Colonic mucosa (tissue), 4 donors: ENCODE results near the gene ADGRA1. TPM values are rescaled to one million over a fixed set of nuclear protein-coding genes. Genes with fewer than 3 reads are reported as not detected.

Source experiments
- DNase-seq: peaks from one replicate; pipeline ENCODE4 v3.0.0-alpha.2; 2020
- H3K27ac ChIP-seq: fragments of 200-600 bp; one replicate; pipeline ENCODE4 v1.8.0; 2021
- H3K27me3 ChIP-seq: fragments of 200-600 bp; one replicate; pipeline ENCODE4 v1.8.0; 2021
- H3K36me3 ChIP-seq: fragments of 200-600 bp; one replicate; pipeline ENCODE4 v1.8.0; 2021
- H3K4me1 ChIP-seq: fragments of 200-600 bp; one replicate; pipeline ENCODE4 v1.8.0; 2021; ENCODE audit warnings: mild to moderate bottlenecking
- H3K4me3 ChIP-seq: fragments of 200-600 bp; one replicate; pipeline ENCODE4 v1.8.0; 2021
- H3K9ac ChIP-seq, 2 donors: one replicate each; pipeline ENCODE4 v1.7.0; 2013; ENCODE audit warnings: control low read depth in 2 of 2, low read depth in 2 of 2, low read length in 2 of 2
- H3K9me3 ChIP-seq: fragments of 200-600 bp; one replicate; pipeline ENCODE4 v1.8.0; 2021
- intact Hi-C: fragments of 100-400 bp; cut with DNase I; formaldehyde crosslinking; loops from one replicate; pipeline ENCODE4 v1.14.1; 2022
- total RNA-seq, 2 donors: library from RNA; stranded (reverse); fragmentation: NEBNext Ultra II Directional in 1 of 2; extraction: Animal tissue kit (Norgen Biotek cat#: 25700) in 1 of 2; gene quantifications; one replicate each; pipeline ENCODE4 v1.2.1, GENCODE V29; 2021
- TF ChIP-seq, protein P1 (sequence below): fragments of 200-600 bp; IDR thresholded peaks from one replicate; pipeline ENCODE4 v1.8.0; 2022; ENCODE audit warnings: antibody characterized with exemption, mild to moderate bottlenecking
- donor health status: healthy.
- donor health status: DM: no; HTN: no; CAD: no.
- donor health status: DM: no; HTN: no; CAD: no.

The ADGRA1 gene
- total RNA-seq, 2 donors from 2014 or later, result not detected

DNA sequence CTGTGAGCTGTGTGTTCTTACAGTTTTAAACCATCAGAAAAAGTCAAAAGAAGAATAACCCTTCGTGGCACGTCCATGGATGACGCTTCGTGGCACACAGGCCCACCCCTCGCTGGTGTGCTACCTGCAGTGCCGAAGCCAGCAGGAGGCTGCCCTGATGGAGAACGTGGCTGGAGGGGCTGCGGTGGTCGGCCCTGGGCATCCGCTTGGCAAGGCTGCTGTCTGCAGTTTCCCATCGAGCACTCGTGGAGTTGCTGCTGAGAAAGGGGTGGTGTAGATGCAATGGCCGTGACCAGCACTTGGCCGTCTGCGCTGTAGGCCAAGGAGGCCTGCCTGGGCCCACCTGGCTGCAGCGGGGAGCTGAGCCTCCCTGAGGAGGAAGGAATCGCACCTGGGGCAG, 3.2 kb upstream of the ADGRA1 start:
- intact Hi-C loops, result no loop called here

DNA sequence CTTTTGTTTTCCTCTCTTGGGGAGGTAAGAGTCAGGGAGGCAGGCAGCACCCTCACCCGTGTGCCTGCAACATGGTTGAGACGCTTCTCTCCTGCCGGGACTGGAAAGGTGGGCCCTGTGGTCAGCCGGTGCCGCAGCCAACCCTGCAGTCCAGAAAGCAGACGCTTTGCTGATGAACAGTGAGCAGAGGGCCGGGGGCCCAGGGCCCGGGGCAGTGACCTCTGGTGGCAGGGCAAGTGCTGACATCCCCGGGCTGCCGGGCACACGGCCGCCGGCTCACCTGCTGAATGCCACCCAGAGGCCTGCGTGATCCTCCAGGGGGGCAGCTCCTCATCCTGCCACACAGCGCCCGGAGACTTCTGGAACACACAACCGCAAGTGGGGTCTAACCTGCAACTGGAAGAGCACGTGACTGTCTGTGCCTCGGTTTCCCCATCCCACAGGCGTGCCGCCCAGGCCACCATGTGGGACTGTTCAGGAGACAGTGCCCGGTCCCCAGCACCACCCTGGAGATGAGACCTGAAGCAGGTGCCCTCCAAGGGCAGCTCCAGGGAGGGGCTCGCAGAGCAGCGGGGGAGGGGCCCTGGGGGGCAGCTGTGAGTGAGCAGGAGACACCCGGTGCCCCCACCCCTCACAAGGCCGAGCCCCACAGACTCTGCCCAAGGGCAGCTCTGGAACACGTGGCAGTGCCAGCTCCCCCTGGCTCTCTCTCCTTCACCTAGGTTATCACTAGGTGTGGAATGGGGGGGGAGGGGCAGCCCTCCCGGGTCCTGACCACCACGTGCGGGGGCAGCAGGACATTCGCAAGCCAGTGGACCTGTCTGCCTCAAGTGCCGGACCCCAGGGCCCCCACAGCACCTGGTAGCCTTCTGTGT, 2.2 kb upstream of the ADGRA1 start:
- H3K9ac ChIP-seq, result no peak overlapping the region
- no peak overlapping the region for H3K27ac ChIP-seq
- TF ChIP-seq, protein P1, sequence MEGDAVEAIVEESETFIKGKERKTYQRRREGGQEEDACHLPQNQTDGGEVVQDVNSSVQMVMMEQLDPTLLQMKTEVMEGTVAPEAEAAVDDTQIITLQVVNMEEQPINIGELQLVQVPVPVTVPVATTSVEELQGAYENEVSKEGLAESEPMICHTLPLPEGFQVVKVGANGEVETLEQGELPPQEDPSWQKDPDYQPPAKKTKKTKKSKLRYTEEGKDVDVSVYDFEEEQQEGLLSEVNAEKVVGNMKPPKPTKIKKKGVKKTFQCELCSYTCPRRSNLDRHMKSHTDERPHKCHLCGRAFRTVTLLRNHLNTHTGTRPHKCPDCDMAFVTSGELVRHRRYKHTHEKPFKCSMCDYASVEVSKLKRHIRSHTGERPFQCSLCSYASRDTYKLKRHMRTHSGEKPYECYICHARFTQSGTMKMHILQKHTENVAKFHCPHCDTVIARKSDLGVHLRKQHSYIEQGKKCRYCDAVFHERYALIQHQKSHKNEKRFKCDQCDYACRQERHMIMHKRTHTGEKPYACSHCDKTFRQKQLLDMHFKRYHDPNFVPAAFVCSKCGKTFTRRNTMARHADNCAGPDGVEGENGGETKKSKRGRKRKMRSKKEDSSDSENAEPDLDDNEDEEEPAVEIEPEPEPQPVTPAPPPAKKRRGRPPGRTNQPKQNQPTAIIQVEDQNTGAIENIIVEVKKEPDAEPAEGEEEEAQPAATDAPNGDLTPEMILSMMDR, result no peak
- no peaks in the 10 kb centered on the region for H3K9me3 ChIP-seq
- H3K27me3 ChIP-seq, result peaks cover 38% of the 10 kb centered on the region
- DNase-seq, result no peak
- no peak overlapping the region for H3K4me3 ChIP-seq
- intact Hi-C loops, result no loop called here
- H3K4me1 ChIP-seq, result no peaks in the 10 kb centered on the region
- H3K36me3 ChIP-seq, result no peaks in the 10 kb centered on the region

More for the DNA sequence above, 3.2 kb upstream of the ADGRA1 start:
- H3K9ac ChIP-seq, result no peak overlapping the region
- H3K27ac ChIP-seq, result no peak overlapping the region
- TF ChIP-seq, protein P1, result no peak
- H3K27me3 ChIP-seq, result peaks cover 38% of the 10 kb centered on the region
- no peaks in the 10 kb centered on the region for H3K4me1 ChIP-seq
- no peaks in the 10 kb centered on the region for H3K9me3 ChIP-seq
- no peaks in the 10 kb centered on the region for H3K36me3 ChIP-seq
- no peak for DNase-seq
- H3K4me3 ChIP-seq, result no peak overlapping the region

DNA sequence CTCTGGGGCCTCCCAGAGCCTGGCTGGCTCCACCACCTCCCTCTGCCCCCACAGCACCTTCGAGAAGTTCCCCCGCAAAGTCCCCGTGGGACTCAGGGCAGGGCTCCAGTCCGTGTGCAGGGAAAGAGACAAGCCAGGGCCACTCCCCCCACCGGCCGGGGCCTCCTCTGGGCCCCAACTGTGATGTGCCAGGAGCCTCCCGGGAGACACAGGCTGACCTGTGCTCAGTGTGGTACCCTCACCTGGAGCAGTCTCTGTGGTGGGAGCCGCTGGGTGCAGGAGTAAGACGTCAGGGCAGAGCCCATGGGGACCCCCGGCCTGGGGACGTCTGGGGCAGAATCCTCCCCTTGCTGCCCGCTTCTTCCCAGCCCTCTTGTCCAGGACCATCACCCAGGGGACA, 1.5 kb upstream of the ADGRA1 start:
- H3K36me3 ChIP-seq, result no peaks in the 10 kb centered on the region
- H3K27me3 ChIP-seq, result peaks cover 38% of the 10 kb centered on the region
- no peak for DNase-seq
- no peaks in the 10 kb centered on the region for H3K4me1 ChIP-seq
- H3K9me3 ChIP-seq, result no peaks in the 10 kb centered on the region
- no peak overlapping the region for H3K27ac ChIP-seq
- H3K9ac ChIP-seq, result no peak overlapping the region
- no peak overlapping the region for H3K4me3 ChIP-seq
- intact Hi-C loops, result no loop called here
- TF ChIP-seq, protein P1, result no peak

DNA sequence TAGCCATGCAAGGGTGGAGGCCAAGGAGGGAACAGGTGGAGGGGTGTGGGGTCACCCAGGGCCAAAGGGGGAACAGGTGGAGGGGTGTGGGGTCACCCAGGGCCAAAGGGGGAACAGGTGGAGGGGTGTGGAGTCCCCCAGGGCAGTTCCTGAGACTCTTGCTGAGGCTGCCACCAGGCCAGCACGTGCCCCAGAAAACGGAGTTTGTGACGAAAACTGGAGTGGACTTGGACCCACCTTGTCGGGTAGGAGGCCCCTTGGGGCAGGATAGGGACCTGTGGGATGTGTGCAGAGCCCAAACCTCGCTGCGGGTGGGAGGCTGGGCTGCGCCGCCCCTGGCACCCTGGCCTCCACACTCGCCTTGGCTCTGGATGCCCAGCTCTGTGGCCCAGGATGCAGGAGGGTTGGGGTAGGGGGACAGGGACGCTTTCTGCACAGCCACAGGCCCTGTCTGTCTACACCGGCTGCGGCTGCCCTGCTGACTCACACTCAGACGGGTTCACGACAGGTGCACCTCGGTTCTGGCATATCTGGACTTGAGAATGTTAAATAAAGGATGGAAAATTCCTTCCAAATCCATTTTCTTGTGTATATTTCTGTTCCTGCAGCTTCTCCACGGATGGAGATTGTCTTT, 562 bp upstream of the ADGRA1 start:
- Histone ChIP-seq H3K4me1 (no peaks in the 10 kb centered on the region), H3K9ac (no peak overlapping the region), H3K9me3 (no peaks in the 10 kb centered on the region), H3K27me3 (peaks cover 38% of the 10 kb centered on the region), H3K4me3 (no peak overlapping the region), H3K36me3 (no peaks in the 10 kb centered on the region), H3K27ac (no peak overlapping the region)
- TF ChIP-seq, protein P1, result no peak
- DNase-seq, result no peak
- intact Hi-C loops, result no loop called here

DNA sequence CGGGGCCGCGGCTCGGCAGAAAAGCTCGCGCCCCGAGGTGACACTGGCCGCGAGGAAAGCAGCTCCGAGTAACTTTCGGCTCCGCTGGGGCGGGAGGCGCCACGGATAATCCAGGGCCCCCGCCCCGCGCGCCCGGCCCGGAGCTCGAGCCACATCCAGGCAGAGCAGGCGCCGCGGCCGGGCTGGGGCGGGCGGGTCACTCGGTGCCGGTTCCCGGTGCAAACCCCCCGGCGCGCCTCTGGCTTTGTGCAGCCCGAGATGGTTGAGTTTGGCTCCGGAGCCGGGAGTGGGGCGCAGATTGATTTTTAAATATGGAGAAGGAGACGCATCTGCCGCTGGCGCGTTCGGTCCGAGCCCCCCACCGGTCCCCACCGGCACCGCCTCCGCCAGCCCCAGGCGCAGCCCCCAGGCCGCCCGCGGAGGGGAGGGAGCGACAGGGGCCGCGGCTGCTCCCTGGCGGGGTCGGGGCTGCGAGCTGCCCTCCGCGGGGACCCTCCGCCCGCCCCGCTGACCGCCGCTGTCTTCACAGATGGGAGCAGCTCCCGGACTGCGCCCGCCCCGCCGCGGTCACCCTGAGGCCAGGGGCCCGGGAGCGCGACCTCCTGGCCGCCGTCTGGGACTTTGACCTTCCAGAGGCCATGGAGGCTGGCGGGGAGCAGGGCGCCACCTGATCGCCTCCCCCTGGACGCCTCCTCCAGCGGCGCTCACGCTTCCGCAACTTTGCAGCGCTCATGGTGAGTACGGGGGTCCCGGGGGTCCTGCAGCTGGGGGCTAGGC, 643 bp downstream of the ADGRA1 start:
- H3K9me3 ChIP-seq, result no peaks in the 10 kb centered on the region
- no peak overlapping the region for H3K9ac ChIP-seq
- H3K36me3 ChIP-seq, result no peaks in the 10 kb centered on the region
- no peak for DNase-seq
- intact Hi-C loops, result no loop called here
- H3K4me1 ChIP-seq, result no peaks in the 10 kb centered on the region
- TF ChIP-seq, protein P1, result no peak
- H3K27ac ChIP-seq, result no peak overlapping the region
- no peak overlapping the region for H3K4me3 ChIP-seq
- H3K27me3 ChIP-seq, result peaks cover 38% of the 10 kb centered on the region
